GM12801 (cell line): Measurements from ENCODE around the gene UBE2E1.

ENCODE experiments used
- CTCF ChIP-seq: IDR thresholded peaks from one replicate; pipeline ENCODE4 v1.5.1; 2011; ENCODE audit warnings: control low read depth; ENCODE audit not compliant: insufficient read length; ENCODE audit errors: extremely low read depth

The UBE2E1 gene

GRCh38 chr3:23781051-23781450 lies 24.7 kb upstream of the UBE2E1 start:
- no peak for TF ChIP-seq CTCF

DNA sequence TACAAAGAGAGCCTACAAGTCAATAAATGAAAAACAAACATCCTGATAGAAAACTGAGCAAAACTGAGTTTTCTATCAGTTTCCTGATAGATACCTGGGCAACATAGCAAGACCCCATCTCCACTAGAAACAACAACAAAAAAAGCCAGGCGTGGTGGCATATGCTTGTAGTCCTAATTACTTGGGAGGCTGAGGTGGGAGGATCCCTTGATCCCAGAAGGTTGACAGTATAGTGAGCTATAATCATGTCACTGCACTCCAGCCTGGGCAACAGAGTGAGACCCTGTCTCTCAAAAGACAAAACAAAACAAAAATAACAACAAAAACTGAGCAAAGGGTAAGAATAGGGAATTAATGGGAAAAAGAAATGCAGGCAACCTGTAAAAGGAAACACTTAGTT lies 23.9 kb upstream of the UBE2E1 start:
- TF ChIP-seq CTCF, result no peak

GRCh38 chr3:23785097-23785645 lies 20.6 kb upstream of the UBE2E1 start:
- TF ChIP-seq CTCF, result no peak

- no peak for TF ChIP-seq CTCF
Observed at GRCh38 chr3:23785882-23786281, 19.9 kb upstream of the UBE2E1 start.

DNA sequence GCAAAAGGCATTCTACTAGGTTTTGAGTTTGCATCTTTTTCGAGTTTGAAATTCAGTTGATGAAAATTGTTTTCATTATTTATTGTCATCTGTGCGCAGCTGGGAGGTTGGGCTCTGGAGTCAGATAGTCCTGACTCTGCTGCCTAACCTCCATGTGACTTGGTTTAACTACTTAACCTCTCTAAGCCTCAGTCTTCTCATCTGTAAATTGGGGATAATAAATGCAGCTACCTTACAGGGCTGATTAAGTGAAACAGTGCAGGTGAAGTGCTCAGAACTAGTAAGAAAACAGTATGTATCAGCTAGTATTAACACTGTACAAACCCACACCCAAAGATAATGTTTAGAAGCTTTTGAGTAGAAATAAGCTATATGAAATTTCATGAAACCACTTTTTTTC lies 14.1 kb upstream of the UBE2E1 start:
- no peak for TF ChIP-seq CTCF

DNA sequence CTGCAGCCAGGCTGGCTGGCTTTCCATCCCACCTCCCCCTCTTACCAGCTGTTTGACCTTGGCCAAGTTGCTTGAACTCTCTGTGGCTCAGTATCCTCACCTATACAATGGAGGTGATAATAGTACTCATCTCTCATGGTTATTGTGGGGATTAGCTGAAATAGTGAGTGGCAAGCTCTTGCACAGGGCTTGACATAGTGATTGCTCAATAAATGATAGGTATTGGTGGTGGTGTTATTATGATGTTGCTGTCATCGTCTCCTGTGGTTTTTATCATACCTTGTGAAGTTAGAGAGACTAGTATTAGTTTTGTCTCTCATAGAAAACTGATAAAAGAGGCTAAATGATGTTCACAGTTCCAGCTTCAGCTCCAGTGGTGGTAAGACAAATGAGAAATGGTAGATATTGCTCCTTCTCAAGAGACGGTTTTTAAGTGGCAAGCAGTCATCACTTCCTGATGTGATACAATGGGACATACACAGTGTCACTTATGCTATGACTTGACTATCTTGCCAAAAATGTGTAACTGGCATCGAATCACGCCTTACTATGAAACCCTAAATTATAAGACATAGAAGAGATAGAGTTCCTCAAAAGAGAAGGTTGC lies 12.1 kb upstream of the UBE2E1 start:
- TF ChIP-seq CTCF, result no peak

- no peak for TF ChIP-seq CTCF
Observed at GRCh38 chr3:23795096-23795495, 10.7 kb upstream of the UBE2E1 start.
